ENCODE results near the gene KDM4C. TPM values are rescaled to one million over a fixed set of nuclear protein-coding genes. Genes with fewer than 3 reads are reported as not detected.

The KDM4C gene
- total and polyA plus RNA-seq, 4 donors: 18.9 to 69.5 (median 29.1) TPM

DNA sequence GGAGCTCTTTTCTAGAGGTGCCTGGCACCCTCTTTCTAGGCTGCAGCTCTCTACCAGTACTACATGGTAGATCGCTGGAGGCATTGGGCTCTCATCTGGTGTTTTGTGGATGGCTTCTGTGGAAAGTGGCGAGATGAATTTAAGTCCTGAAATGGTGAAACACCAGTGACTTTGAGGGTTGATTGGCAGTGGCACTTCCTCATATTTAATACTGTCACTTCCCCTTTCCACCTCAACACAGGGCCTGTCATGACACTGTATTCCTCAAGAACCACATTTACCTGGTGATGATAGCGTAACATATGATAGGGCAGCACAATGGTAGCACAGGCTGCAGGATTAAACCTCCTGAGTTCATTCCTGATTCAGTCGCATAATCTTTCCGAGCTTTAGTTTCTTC, 132.1 kb downstream of the KDM4C start:
- 96% methylated on average over 3 of the region's 5 CpGs for WGBS (ENCODE audit: insufficient coverage)
- H3K27me3 ChIP-seq (ENCODE audit: control insufficient read depth, insufficient read depth, low read length): no peaks in the 10 kb centered on the region
- DNase-seq (ENCODE audit: low read depth in 4 of 6, low spot score in 6 of 6): no peak

GRCh38 chr9:6893350-6894131, 135.8 kb downstream of the KDM4C start:
- Histone ChIP-seq H3K9me3 (ENCODE audit: control insufficient read depth, insufficient read depth, low read length) (no peaks in the 10 kb centered on the region), H3K27me3 (ENCODE audit: control insufficient read depth, insufficient read depth, low read length) (no peaks in the 10 kb centered on the region), H3K27ac (ENCODE audit: low read depth, low read length) (no peak overlapping the region), H3K4me3 (ENCODE audit: low read depth, low read length) (no peak overlapping the region), H3K36me3 (ENCODE audit: control insufficient read depth, insufficient read depth, low read length) (no peaks in the 10 kb centered on the region), H3K4me1 (ENCODE audit: control insufficient read depth, insufficient read depth, low read length) (peaks cover 3% of the 10 kb centered on the region)
- WGBS (ENCODE audit: insufficient coverage): 83% methylated on average over 3 of the region's 6 CpGs
- peak in 1 of 6 donors; percentile 54 for DNase-seq (ENCODE audit: low read depth in 4 of 6, low spot score in 6 of 6)

More for the DNA sequence above, 132.1 kb downstream of the KDM4C start:
- Histone ChIP-seq H3K27ac (ENCODE audit: low read depth, low read length) (no peak overlapping the region), H3K9me3 (ENCODE audit: control insufficient read depth, insufficient read depth, low read length) (no peaks in the 10 kb centered on the region), H3K4me3 (ENCODE audit: low read depth, low read length) (no peak overlapping the region), H3K36me3 (ENCODE audit: control insufficient read depth, insufficient read depth, low read length) (no peaks in the 10 kb centered on the region), H3K4me1 (ENCODE audit: control insufficient read depth, insufficient read depth, low read length) (no peaks in the 10 kb centered on the region)

- no peaks in the 10 kb centered on the region for H3K9me3 ChIP-seq (ENCODE audit: control insufficient read depth, insufficient read depth, low read length)
- H3K27me3 ChIP-seq (ENCODE audit: control insufficient read depth, insufficient read depth, low read length): no peaks in the 10 kb centered on the region
- WGBS (ENCODE audit: insufficient coverage): no CpG with 5 or more reads among the region's 3 CpGs
Observed at GRCh38 chr9:6894135-6894534, 136.4 kb downstream of the KDM4C start.

DNA sequence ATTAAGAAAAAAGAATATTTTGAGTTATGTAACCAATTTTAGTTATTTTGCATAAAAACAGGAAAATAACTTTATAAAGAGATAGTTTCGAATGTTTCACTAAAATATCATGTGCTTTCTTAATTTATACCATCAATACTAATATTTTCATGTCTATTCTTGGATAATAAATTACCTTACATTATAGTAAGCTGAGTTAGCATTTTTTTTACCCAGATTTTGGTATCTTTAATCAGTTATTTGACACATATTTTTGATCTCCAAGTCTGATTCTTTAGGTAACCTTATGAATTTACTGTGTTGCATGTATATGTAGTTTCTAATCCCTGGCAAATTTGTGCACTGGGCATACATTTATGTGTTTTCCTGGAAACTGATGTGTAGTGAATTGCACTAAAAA, 138.0 kb downstream of the KDM4C start:
- H3K4me3 ChIP-seq (ENCODE audit: low read depth, low read length): no peak overlapping the region
- peaks cover 3% of the 10 kb centered on the region for H3K4me1 ChIP-seq (ENCODE audit: control insufficient read depth, insufficient read depth, low read length)
- no peaks in the 10 kb centered on the region for H3K36me3 ChIP-seq (ENCODE audit: control insufficient read depth, insufficient read depth, low read length)
- H3K27ac ChIP-seq (ENCODE audit: low read depth, low read length): no peak overlapping the region
- no CpG with 5 or more reads among the region's 1 CpG for WGBS (ENCODE audit: insufficient coverage)
- H3K9me3 ChIP-seq (ENCODE audit: control insufficient read depth, insufficient read depth, low read length): no peaks in the 10 kb centered on the region
- H3K27me3 ChIP-seq (ENCODE audit: control insufficient read depth, insufficient read depth, low read length): no peaks in the 10 kb centered on the region
- no peak for DNase-seq (ENCODE audit: low read depth in 4 of 6, low spot score in 6 of 6)

More at GRCh38 chr9:6894135-6894534, 136.4 kb downstream of the KDM4C start:
- H3K4me3 ChIP-seq (ENCODE audit: low read depth, low read length): no peak overlapping the region
- H3K36me3 ChIP-seq (ENCODE audit: control insufficient read depth, insufficient read depth, low read length): no peaks in the 10 kb centered on the region
- DNase-seq (ENCODE audit: low read depth in 4 of 6, low spot score in 6 of 6): no peak
- H3K27ac ChIP-seq (ENCODE audit: low read depth, low read length): no peak overlapping the region
- H3K4me1 ChIP-seq (ENCODE audit: control insufficient read depth, insufficient read depth, low read length): peaks cover 3% of the 10 kb centered on the region

- H3K27ac ChIP-seq (ENCODE audit: low read depth, low read length): no peak overlapping the region
- H3K36me3 ChIP-seq (ENCODE audit: control insufficient read depth, insufficient read depth, low read length): no peaks in the 10 kb centered on the region
- no peaks in the 10 kb centered on the region for H3K27me3 ChIP-seq (ENCODE audit: control insufficient read depth, insufficient read depth, low read length)
- WGBS (ENCODE audit: insufficient coverage): 90% methylated on average over 2 of the region's 2 CpGs
- H3K4me1 ChIP-seq (ENCODE audit: control insufficient read depth, insufficient read depth, low read length): peaks cover 3% of the 10 kb centered on the region
- H3K4me3 ChIP-seq (ENCODE audit: low read depth, low read length): no peak overlapping the region
- no peak for DNase-seq (ENCODE audit: low read depth in 4 of 6, low spot score in 6 of 6)
- no peaks in the 10 kb centered on the region for H3K9me3 ChIP-seq (ENCODE audit: control insufficient read depth, insufficient read depth, low read length)
Observed at GRCh38 chr9:6896562-6896961, 138.8 kb downstream of the KDM4C start.

GRCh38 chr9:6897207-6897822, 139.5 kb downstream of the KDM4C start:
- Histone ChIP-seq H3K4me1 (ENCODE audit: control insufficient read depth, insufficient read depth, low read length) (peaks cover 3% of the 10 kb centered on the region), H3K27ac (ENCODE audit: low read depth, low read length) (no peak overlapping the region), H3K4me3 (ENCODE audit: low read depth, low read length) (no peak overlapping the region), H3K9me3 (ENCODE audit: control insufficient read depth, insufficient read depth, low read length) (no peaks in the 10 kb centered on the region), H3K36me3 (ENCODE audit: control insufficient read depth, insufficient read depth, low read length) (no peaks in the 10 kb centered on the region), H3K27me3 (ENCODE audit: control insufficient read depth, insufficient read depth, low read length) (no peaks in the 10 kb centered on the region)
- WGBS (ENCODE audit: insufficient coverage): no CpG with 5 or more reads among the region's 1 CpG
- DNase-seq (ENCODE audit: low read depth in 4 of 6, low spot score in 6 of 6): no peak

DNA sequence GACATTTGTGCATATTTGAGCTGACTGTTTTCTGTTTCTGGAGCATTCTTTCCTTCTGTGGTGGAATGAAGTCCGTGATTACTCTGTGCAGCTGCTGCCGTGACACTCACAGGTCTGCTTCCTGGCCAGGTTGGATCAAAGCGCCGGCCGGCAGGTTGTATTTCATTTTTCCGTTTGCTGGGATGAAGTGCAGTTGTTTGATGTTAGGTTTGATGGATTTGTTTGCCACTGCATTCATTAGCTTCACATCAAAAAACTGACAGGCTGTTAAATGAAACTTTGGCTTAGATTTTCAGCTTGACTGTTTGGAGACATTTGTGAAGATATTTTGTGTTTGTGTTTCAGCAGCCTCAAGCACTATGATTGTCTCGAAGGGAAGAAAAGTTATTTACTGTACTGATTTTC, 140.1 kb downstream of the KDM4C start:
- 14% methylated on average over 1 of the region's 7 CpGs for WGBS (ENCODE audit: insufficient coverage)
- Histone ChIP-seq H3K9me3 (ENCODE audit: control insufficient read depth, insufficient read depth, low read length) (no peaks in the 10 kb centered on the region), H3K27me3 (ENCODE audit: control insufficient read depth, insufficient read depth, low read length) (no peaks in the 10 kb centered on the region), H3K4me3 (ENCODE audit: low read depth, low read length) (no peak overlapping the region), H3K4me1 (ENCODE audit: control insufficient read depth, insufficient read depth, low read length) (peaks cover 3% of the 10 kb centered on the region), H3K36me3 (ENCODE audit: control insufficient read depth, insufficient read depth, low read length) (no peaks in the 10 kb centered on the region), H3K27ac (ENCODE audit: low read depth, low read length) (no peak overlapping the region)
- peak in 2 of 6 donors; percentile 30 to 59 for DNase-seq (ENCODE audit: low read depth in 4 of 6, low spot score in 6 of 6)

DNA sequence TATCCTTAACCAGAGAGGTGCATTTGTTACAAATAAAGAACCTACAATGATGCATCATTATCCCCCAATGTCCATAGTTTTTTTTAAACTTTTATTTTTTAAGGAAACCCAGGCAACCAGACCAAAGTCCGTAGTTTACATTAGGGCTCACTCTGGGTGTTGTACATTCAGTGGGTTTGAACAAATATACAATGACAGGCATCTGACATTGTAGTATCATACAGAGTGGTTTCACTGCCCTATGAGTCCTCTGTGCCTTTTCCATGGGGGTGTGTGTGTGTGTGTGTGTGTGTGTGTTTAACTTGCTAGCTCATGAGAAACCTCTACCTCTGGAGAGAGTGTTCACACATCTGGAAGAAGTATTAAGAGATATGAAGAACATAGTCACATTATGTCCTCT, 141.5 kb downstream of the KDM4C start:
- peaks cover 3% of the 10 kb centered on the region for H3K4me1 ChIP-seq (ENCODE audit: control insufficient read depth, insufficient read depth, low read length)
- H3K9me3 ChIP-seq (ENCODE audit: control insufficient read depth, insufficient read depth, low read length): no peaks in the 10 kb centered on the region
- no peaks in the 10 kb centered on the region for H3K27me3 ChIP-seq (ENCODE audit: control insufficient read depth, insufficient read depth, low read length)
- no peaks in the 10 kb centered on the region for H3K36me3 ChIP-seq (ENCODE audit: control insufficient read depth, insufficient read depth, low read length)
- no CpG with 5 or more reads among the region's 1 CpG for WGBS (ENCODE audit: insufficient coverage)
- no peak for DNase-seq (ENCODE audit: low read depth in 4 of 6, low spot score in 6 of 6)
- H3K4me3 ChIP-seq (ENCODE audit: low read depth, low read length): no peak overlapping the region
- no peak overlapping the region for H3K27ac ChIP-seq (ENCODE audit: low read depth, low read length)

DNA sequence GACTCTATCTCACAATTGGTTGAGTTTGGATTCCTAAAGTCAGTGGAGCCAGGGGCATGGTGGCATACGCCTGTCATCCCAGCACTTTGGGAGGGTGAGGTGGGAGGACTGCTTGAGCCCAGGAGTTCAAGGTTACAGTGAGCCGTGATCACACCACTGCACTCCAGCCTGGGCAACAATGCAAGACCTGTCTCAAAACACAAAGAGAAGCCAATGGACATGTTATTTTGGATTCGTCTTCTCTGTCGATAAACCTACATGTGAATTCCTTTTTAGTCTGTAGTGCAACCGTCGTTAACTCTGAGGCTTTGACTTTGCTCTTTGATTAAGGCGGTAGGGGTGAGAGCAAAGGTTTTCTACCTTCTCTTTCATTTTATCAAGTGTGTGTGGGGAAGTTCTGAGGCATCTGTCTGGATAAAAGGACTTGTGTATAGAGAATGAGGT, 142.7 kb downstream of the KDM4C start:
- no peaks in the 10 kb centered on the region for H3K9me3 ChIP-seq (ENCODE audit: control insufficient read depth, insufficient read depth, low read length)
- H3K27me3 ChIP-seq (ENCODE audit: control insufficient read depth, insufficient read depth, low read length): no peaks in the 10 kb centered on the region
- WGBS (ENCODE audit: insufficient coverage): 95% methylated on average over 5 of the region's 7 CpGs
- H3K4me1 ChIP-seq (ENCODE audit: control insufficient read depth, insufficient read depth, low read length): peaks cover 3% of the 10 kb centered on the region
- H3K36me3 ChIP-seq (ENCODE audit: control insufficient read depth, insufficient read depth, low read length): no peaks in the 10 kb centered on the region
- no peak overlapping the region for H3K4me3 ChIP-seq (ENCODE audit: low read depth, low read length)
- DNase-seq (ENCODE audit: low read depth in 4 of 6, low spot score in 6 of 6): no peak
- no peak overlapping the region for H3K27ac ChIP-seq (ENCODE audit: low read depth, low read length)

DNA sequence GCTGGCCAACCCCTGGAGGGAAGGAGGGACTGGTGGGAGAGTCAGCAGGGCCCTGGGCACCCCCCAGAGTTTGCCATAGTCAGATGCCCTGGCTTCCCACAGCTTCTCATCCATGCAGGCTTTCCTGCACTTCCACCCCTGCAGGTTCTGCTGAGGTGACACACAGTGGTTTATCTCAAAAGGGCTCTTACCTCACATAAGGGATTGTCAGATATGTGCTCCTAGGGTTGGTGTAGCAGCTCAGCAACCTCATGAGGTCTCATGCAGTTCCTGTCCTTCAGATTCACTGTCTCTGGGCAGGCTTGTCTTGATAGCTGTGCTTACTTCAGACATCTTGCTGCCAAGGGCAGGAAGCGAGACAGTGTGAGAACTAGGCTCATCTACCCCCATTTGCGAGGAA, 143.4 kb downstream of the KDM4C start:
- no peak overlapping the region for H3K4me3 ChIP-seq (ENCODE audit: low read depth, low read length)
- H3K4me1 ChIP-seq (ENCODE audit: control insufficient read depth, insufficient read depth, low read length): peaks cover 3% of the 10 kb centered on the region
- no peaks in the 10 kb centered on the region for H3K36me3 ChIP-seq (ENCODE audit: control insufficient read depth, insufficient read depth, low read length)
- H3K27me3 ChIP-seq (ENCODE audit: control insufficient read depth, insufficient read depth, low read length): no peaks in the 10 kb centered on the region
- no peaks in the 10 kb centered on the region for H3K9me3 ChIP-seq (ENCODE audit: control insufficient read depth, insufficient read depth, low read length)
- DNase-seq (ENCODE audit: low read depth in 4 of 6, low spot score in 6 of 6): no peak
- H3K27ac ChIP-seq (ENCODE audit: low read depth, low read length): no peak overlapping the region
- no CpG with 5 or more reads among the region's 2 CpGs for WGBS (ENCODE audit: insufficient coverage)
